Endodermal cell (in vitro differentiated cells): ENCODE results near the gene SELE. TPM values are rescaled to one million over a fixed set of nuclear protein-coding genes. Genes with fewer than 3 reads are reported as not detected.

Experiments used
- DNase-seq: peaks from one replicate; pipeline ENCODE4 v3.0.0-alpha.2; 2017
- H3K27ac ChIP-seq: 2 replicates; pipeline ENCODE4 v1.5.1; 2013; ENCODE audit warnings: mild to moderate bottlenecking, low read depth, low read length, moderate library complexity
- H3K27me3 ChIP-seq: 2 replicates; pipeline ENCODE4 v1.6.1; 2013; ENCODE audit warnings: mild to moderate bottlenecking, low read length, moderate library complexity; ENCODE audit not compliant: insufficient read depth, control insufficient read depth, poor library complexity, severe bottlenecking
- H3K36me3 ChIP-seq: 2 replicates; pipeline ENCODE4 v1.7.0; 2013; ENCODE audit warnings: mild to moderate bottlenecking, low read length, moderate library complexity; ENCODE audit not compliant: control insufficient read depth, insufficient read depth
- H3K4me1 ChIP-seq: one replicate; pipeline ENCODE4 v1.7.0; 2013; ENCODE audit warnings: low read length; ENCODE audit not compliant: control insufficient read depth, insufficient read depth
- H3K4me3 ChIP-seq: 2 replicates; pipeline ENCODE4 v1.5.1; 2013; ENCODE audit warnings: mild to moderate bottlenecking, low read length, moderate library complexity
- H3K9ac ChIP-seq: 2 replicates; pipeline ENCODE4 v1.6.1; 2013; ENCODE audit warnings: mild to moderate bottlenecking, low read length, moderate library complexity; ENCODE audit not compliant: poor library complexity, severe bottlenecking; ENCODE audit errors: extremely low read depth
- H3K9me3 ChIP-seq: 2 replicates; pipeline ENCODE4 v1.6.1; 2013; ENCODE audit warnings: mild to moderate bottlenecking, low read length, moderate library complexity; ENCODE audit not compliant: control insufficient read depth
- H3K27ac Mint-ChIP-seq: 2 replicates; pipeline ENCODE4 v1.8.0; 2020; ENCODE audit warnings: mixed read lengths
- H3K27me3 Mint-ChIP-seq: 2 replicates; pipeline ENCODE4 v1.8.0; 2021; ENCODE audit warnings: mild to moderate bottlenecking, mixed read lengths; ENCODE audit not compliant: insufficient read depth
- H3K36me3 Mint-ChIP-seq: 2 replicates; pipeline ENCODE4 v1.8.0; 2020; ENCODE audit warnings: low read depth, mixed read lengths
- H3K4me1 Mint-ChIP-seq: 2 replicates; pipeline ENCODE4 v1.8.0; 2020; ENCODE audit warnings: mixed read lengths
- H3K4me3 Mint-ChIP-seq: 2 replicates; pipeline ENCODE4 v1.8.0; 2020; ENCODE audit warnings: mild to moderate bottlenecking, moderate library complexity, mixed read lengths
- H3K9me3 Mint-ChIP-seq: 2 replicates; pipeline ENCODE4 v1.8.0; 2020; ENCODE audit warnings: mild to moderate bottlenecking, mixed read lengths
- CTCF ChIP-seq: fragments of 200-600 bp; sonication (generic); conservative IDR thresholded peaks from 2 replicates; pipeline ENCODE4 v1.5.0; 2021; ENCODE audit warnings: antibody characterized with exemption, mild to moderate bottlenecking
- WGBS, 2 experiments: methylation state at CpG; one replicate each; pipeline versions ENCODE4 v1.1.5 to v1.1.7; 2013; ENCODE audit warnings: missing lambda C conversion rate in 2 of 2, mixed read lengths in 1 of 2; ENCODE audit not compliant: insufficient coverage in 1 of 2, insufficient read length in 1 of 2; 5-methylcytosine and 5-hydroxymethylcytosine counted together
- total RNA-seq, 2 donors: library from RNA; stranded (reverse); fragmentation: NEBNext Ultra II Directional in 1 of 2; extraction: Animal tissue kit (Norgen Biotek cat#: 25700) in 1 of 2; gene quantifications; 2 replicates in 1 of 2; 3 replicates in 1 of 2; pipeline ENCODE4 v1.2.1, GENCODE V29; 2021

SELE gene
- total RNA-seq, 2 donors from 2014 or later = not detected

DNA sequence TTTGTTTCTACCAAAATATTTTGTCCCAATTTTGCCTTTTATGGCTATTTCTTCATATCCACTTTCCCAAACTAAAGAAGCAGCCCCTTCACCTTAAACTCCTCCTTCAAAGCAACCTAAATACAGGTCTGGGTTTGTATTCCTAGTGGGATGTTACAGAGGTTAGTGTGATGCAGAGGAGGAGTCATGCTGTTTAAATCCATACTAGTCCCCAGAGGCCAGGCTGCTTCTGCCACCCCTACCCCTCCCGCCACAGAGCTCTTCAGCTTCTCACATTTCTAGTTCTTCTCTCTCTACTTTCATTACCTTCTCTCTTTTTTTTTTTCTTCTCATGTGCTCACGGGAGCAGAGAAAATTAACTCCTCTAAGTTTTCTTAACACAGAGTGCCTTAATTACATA, 51.8 kb downstream of the SELE start:
- H3K36me3 Mint-ChIP-seq = no peaks in the 10 kb centered on the region
- Histone ChIP-seq H3K4me1 (peaks cover 8% of the 10 kb centered on the region), H3K9ac (no peak overlapping the region), H3K36me3 (no peaks in the 10 kb centered on the region), H3K4me3 (peak overlapping the region; percentile 4), H3K9me3 (peaks cover 29% of the 10 kb centered on the region), H3K27ac (no peak overlapping the region), H3K27me3 (no peaks in the 10 kb centered on the region)
- DNase-seq = peak; percentile 57
- TF ChIP-seq CTCF = no peak
- H3K9me3 Mint-ChIP-seq = no peaks in the 10 kb centered on the region
- H3K4me3 Mint-ChIP-seq = no peak overlapping the region
- H3K4me1 Mint-ChIP-seq = peaks cover 22% of the 10 kb centered on the region
- no peak overlapping the region for H3K27ac Mint-ChIP-seq
- 17 to 43% methylated on average over 2 of the region's 2 CpGs for WGBS, 2 experiments
- H3K27me3 Mint-ChIP-seq = peaks cover 21% of the 10 kb centered on the region

- no peaks in the 10 kb centered on the region for H3K36me3 ChIP-seq
- Mint-ChIP-seq H3K27ac (no peak overlapping the region), H3K9me3 (no peaks in the 10 kb centered on the region), H3K36me3 (no peaks in the 10 kb centered on the region), H3K27me3 (peaks cover 23% of the 10 kb centered on the region), H3K4me1 (peaks cover 22% of the 10 kb centered on the region), H3K4me3 (no peak overlapping the region)
- H3K4me1 ChIP-seq = peaks cover 8% of the 10 kb centered on the region
- H3K9ac ChIP-seq = no peak overlapping the region
- no peak for DNase-seq
- no peak for TF ChIP-seq CTCF
- peaks cover 22% of the 10 kb centered on the region for H3K9me3 ChIP-seq
- 63 to 87% methylated on average over 1 to 2 of the region's 2 CpGs for WGBS, 2 experiments
- H3K27me3 ChIP-seq = no peaks in the 10 kb centered on the region
- H3K27ac ChIP-seq = no peak overlapping the region
- peak overlapping the region; percentile 4 for H3K4me3 ChIP-seq
Observed at GRCh38 chr1:169681140-169681539, 52.7 kb downstream of the SELE start.

- Histone ChIP-seq H3K4me3 (no peak overlapping the region), H3K4me1 (peaks cover 8% of the 10 kb centered on the region), H3K36me3 (no peaks in the 10 kb centered on the region), H3K9me3 (peaks cover 22% of the 10 kb centered on the region), H3K9ac (no peak overlapping the region), H3K27me3 (no peaks in the 10 kb centered on the region), H3K27ac (no peak overlapping the region)
- no peak for DNase-seq
- Mint-ChIP-seq H3K27ac (no peak overlapping the region), H3K4me3 (no peak overlapping the region), H3K36me3 (no peaks in the 10 kb centered on the region), H3K4me1 (peaks cover 25% of the 10 kb centered on the region), H3K9me3 (no peaks in the 10 kb centered on the region), H3K27me3 (peaks cover 23% of the 10 kb centered on the region)
- no peak for TF ChIP-seq CTCF
- WGBS, 2 experiments = 70 to 73% methylated on average over 6 of the region's 6 CpGs
Observed at GRCh38 chr1:169680377-169681019, 53.4 kb downstream of the SELE start.
